HG02623 (cell line): Measurements from ENCODE around the gene LRRC49.

Source experiments
- ATAC-seq: cut with Tn5 transposase; IDR thresholded peaks from one replicate; pipeline ENCODE4 v1.9.1; 2021; ENCODE audit warnings: moderate library complexity; ENCODE audit not compliant: unreplicated experiment

The LRRC49 gene

DNA sequence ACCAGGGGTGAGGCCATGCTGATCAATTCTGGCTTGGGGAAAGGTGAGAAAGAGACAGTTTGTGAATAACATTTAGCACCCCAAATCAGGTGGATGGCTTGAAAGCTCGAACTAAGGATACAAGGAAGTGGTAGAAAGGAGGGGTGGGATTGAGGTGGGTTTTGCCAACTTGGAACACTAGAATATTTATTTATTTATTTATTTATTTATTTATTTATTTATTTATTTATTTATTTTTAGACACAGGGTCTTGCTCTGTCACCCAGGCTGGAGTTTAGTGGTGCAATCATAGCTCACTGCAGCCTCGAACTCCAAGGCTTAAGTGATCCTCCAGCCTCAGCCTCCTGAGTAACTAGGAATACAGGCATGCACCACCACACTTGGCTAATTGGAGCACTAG lies 191.6 kb downstream of the LRRC49 start:
- no peak for ATAC-seq

DNA sequence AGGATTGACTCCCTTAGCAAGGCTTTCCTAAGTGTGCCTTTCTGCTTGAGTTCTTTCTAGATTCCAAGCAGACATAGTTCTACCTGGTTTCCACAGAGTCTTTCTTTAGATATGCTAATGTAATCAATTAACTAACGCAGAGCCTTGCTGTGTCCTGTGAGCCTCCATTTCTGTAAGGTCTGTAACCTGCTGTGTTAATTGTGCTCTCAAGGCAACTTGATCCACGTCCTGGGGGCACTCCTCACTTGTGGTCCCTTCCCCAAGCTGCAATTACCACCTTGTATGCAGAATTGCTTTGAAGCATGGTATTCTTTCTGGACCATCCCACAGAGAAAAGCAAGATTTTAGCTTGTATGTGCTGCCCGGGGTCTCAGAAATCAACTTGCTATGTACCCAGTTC lies 193.2 kb downstream of the LRRC49 start:
- ATAC-seq: no peak

DNA sequence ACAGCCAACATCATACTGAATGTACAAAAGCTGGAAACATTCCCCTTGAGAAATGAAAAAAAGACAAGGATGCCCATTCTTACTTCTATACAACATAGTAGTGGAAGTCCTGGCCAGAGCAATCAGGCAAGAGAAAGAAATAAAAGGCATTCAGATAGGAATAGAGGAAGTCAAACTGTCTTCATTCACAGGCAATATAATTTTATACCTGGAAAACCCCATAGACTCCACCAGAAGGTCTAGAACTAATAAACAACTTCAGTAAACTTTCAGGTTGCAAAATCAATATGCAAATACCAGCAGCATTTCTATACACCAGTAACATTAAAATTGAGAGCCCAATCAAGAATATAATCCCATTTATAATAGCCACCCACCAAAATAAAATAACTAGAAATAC lies 195.5 kb downstream of the LRRC49 start:
- no peak for ATAC-seq

DNA sequence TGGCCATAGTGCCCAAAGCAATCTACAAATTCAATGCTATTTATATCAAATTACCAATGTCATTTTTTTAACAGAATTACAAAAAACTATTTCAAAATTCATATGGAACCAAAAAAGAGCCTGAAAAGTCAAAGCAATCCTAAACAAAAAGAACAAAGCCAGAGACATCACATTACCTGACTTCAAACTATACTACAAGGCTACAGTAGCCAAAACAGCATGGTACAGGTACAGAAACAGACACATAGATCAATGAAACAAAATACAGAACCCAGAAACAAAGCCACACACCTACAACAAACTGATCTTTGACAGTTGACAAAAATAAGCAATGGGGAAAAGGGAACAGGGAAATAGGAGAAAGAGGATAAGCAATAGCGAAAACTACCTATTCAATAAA lies 196.1 kb downstream of the LRRC49 start:
- no peak for ATAC-seq

DNA sequence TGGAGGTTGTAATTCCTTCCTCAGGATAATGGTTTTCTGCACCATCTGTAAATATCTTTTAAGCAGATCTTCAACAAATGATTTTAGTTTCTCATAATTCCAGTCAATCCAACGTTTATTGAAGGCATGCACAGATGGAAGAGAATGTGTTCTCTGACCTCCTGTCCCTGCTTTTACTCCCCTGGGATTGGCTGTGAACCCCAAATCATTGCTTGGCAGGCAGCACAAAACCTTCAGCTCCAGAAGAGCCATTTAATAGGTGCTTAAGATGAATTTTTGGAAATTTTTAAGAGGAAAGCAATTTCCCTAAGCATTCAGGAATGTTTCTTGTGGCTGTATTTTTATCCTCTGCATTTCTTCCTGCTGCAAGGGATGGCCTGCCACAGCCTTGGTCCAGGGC lies 197.2 kb downstream of the LRRC49 start:
- no peak for ATAC-seq

GRCh38 chr15:71091601-71092000 lies 199.0 kb downstream of the LRRC49 start:
- ATAC-seq: no peak

- ATAC-seq: no peak
Observed at GRCh38 chr15:71092056-71092600, 199.5 kb downstream of the LRRC49 start.

GRCh38 chr15:71093054-71094024 lies 200.7 kb downstream of the LRRC49 start:
- ATAC-seq: no peak

DNA sequence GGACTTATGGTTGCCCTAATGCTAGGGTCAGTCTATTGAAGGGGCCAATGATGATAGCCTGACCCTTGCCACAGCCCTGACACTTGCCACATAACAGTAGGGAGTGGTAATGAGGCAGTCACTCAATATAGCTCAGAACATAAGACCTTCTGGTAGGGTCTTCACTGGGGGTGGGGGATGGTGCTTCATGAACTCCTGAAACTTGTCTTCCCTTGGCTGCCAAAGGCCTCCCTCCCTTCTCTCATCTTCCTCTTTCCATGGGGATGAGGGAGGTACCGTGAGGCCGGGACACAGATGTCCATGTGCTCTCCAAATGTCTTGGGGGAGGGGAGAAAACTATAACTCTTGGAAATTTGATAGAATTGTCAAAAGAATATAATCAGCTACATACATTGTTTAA lies 201.5 kb downstream of the LRRC49 start:
- ATAC-seq: no peak

- ATAC-seq: no peak
Observed at GRCh38 chr15:71096676-71097075, 204.1 kb downstream of the LRRC49 start.

DNA sequence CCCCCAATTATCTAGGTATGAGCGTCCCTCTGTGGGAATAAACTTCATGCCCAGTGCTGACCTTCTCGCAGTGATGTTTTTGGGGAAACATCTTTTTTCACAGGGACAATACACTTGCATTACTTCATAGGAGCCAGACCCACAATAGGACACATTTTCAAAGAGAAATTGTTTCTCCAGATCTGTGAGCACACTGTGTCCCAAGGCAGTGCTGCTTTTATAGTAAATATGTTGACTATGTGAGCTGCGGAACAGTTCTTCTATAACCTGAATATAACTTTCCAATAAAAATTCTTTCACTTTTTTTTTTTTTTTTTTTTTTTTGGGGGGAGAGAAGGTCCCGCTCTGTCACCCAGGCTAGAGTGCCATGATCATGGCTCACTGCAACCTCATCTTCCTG lies 205.3 kb downstream of the LRRC49 start:
- ATAC-seq: no peak

GRCh38 chr15:71098920-71099319 lies 206.3 kb downstream of the LRRC49 start:
- no peak for ATAC-seq
